Mucosa of rectum (tissue), 2 donors: Measurements from ENCODE around the gene RIMS1.

Experiments
- H3K27ac ChIP-seq, 2 donors: one replicate each; pipeline ENCODE4 v1.7.0; 2013; ENCODE audit warnings: inconsistent platforms in 2 of 2, low read depth in 2 of 2, low read length in 2 of 2
- H3K27me3 ChIP-seq, 2 donors: one replicate each; pipeline ENCODE4 v1.7.0; 2013; ENCODE audit warnings: low read length in 2 of 2; ENCODE audit not compliant: control insufficient read depth in 2 of 2, insufficient read depth in 2 of 2
- H3K36me3 ChIP-seq, 2 donors: one replicate each; pipeline ENCODE4 v1.7.0; 2013; ENCODE audit warnings: low read length in 2 of 2; ENCODE audit not compliant: control insufficient read depth in 2 of 2, insufficient read depth in 2 of 2
- H3K4me1 ChIP-seq, 2 donors: one replicate each; pipeline ENCODE4 v1.7.0; 2013; ENCODE audit warnings: low read length in 2 of 2, mild to moderate bottlenecking in 1 of 2; ENCODE audit not compliant: control insufficient read depth in 2 of 2, insufficient read depth in 2 of 2
- H3K4me3 ChIP-seq, 2 donors: one replicate each; pipeline ENCODE4 v1.7.0; 2013; ENCODE audit warnings: low read length in 2 of 2
- H3K9ac ChIP-seq, 2 donors: one replicate each; pipeline ENCODE4 v1.7.0; 2013; ENCODE audit warnings: low read length in 2 of 2, low read depth in 1 of 2, mild to moderate bottlenecking in 1 of 2
- H3K9me3 ChIP-seq, 2 donors: one replicate each; pipeline ENCODE4 v1.7.0; 2013; ENCODE audit warnings: low read length in 2 of 2; ENCODE audit not compliant: control insufficient read depth in 2 of 2
- donor health status: healthy.
- donor health status: Normal muscosa, but diverticular disease.

Gene RIMS1

DNA sequence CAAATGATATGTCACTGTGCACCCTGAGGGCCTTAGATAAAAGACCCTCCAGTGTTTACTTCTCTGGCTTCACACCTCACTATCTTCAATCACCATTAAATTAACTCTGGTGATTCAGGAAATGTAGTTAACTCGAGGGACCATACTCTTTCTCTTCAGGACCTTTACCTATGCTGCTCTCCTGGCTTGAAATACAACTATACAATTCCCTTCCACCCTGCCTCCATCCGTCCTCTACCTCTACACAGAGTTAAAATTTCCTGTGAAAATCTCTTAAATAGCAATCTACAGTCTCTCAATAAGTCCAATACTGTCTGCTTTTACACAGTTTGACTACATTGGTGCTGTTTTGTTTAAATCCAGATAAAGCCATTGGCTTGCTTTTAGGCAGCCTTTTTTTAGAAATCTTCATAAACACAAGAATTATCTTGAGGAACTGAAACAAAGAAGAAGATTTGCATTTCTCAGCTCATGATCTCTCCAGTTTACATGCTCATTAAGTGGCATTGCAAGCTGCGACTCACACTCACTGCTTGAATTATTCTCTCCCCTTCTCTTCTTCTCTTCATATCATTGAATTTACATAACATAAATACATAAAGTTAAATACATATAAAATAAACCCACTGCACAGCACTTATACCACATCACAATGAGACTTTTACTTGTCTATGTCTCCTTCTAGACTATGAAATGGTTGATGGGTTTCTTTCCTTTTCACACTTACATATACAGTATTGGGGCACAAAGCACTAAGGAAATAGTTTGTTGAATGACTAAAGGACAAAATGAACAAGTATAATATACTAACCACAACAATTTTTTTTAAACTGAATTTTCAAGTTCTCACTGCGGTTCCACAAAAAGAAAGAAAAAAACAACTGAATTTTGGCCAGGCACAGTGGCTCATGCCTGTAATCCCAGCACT lies 496.5 kb downstream of the RIMS1 start:
- H3K9me3 ChIP-seq: no peaks in the 10 kb centered on the region
- H3K27ac ChIP-seq: peak overlapping the region in 1 of 2 donors; percentile 20
- no peaks in the 10 kb centered on the region for H3K4me1 ChIP-seq
- no peaks in the 10 kb centered on the region for H3K27me3 ChIP-seq
- H3K36me3 ChIP-seq: no peaks in the 10 kb centered on the region
- H3K9ac ChIP-seq: no peak overlapping the region
- no peak overlapping the region for H3K4me3 ChIP-seq

DNA sequence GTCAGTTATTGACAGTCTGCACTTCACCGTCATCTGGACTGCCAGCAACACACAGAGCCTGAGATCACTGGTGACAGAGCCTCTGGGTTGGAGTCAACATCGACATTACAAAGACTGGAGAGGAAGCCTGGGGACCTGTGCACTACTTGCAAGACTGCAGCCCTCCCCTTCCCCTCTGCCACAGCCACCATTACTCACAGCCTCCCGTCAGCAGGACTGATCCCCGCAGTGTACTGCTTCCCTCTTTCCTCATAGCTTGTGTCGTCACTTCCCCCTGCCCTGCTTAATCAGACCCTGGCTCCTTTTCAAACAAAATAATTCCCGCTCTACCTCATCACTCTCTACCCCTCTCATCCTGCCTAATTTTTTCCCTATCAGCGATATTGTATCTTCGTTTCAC lies 500.0 kb downstream of the RIMS1 start:
- no peak overlapping the region for H3K27ac ChIP-seq
- no peaks in the 10 kb centered on the region for H3K9me3 ChIP-seq
- H3K4me3 ChIP-seq: no peak overlapping the region
- no peaks in the 10 kb centered on the region for H3K4me1 ChIP-seq
- H3K36me3 ChIP-seq: no peaks in the 10 kb centered on the region
- H3K27me3 ChIP-seq: no peaks in the 10 kb centered on the region
- H3K9ac ChIP-seq: no peak overlapping the region

DNA sequence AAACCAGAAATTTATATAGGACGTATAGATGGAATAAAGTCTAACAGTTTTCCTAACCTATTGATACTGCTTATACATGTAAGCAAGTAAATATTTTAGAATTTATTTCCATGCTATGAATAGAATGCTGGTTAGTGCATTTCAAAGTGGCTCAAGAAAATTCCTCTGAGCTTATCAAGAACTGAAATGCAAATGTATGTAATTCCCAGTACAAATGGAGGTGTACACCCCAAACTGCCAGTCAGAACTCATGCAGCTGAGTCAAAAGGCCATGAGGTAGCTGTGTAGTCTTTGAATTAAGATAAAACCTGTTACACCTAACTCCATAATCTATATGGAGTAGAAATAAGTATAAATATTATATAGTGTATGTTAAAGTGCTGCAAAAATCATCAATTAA lies 503.3 kb downstream of the RIMS1 start:
- Histone ChIP-seq H3K9me3 (no peaks in the 10 kb centered on the region), H3K4me3 (no peak overlapping the region), H3K36me3 (no peaks in the 10 kb centered on the region), H3K27ac (no peak overlapping the region), H3K9ac (no peak overlapping the region), H3K27me3 (no peaks in the 10 kb centered on the region), H3K4me1 (no peaks in the 10 kb centered on the region)

- H3K4me1 ChIP-seq: no peaks in the 10 kb centered on the region
- H3K9me3 ChIP-seq: no peaks in the 10 kb centered on the region
- no peaks in the 10 kb centered on the region for H3K36me3 ChIP-seq
- no peak overlapping the region for H3K4me3 ChIP-seq
- no peaks in the 10 kb centered on the region for H3K27me3 ChIP-seq
- no peak overlapping the region for H3K9ac ChIP-seq
- no peak overlapping the region for H3K27ac ChIP-seq
Observed at GRCh38 chr6:72390548-72390947, 504.2 kb downstream of the RIMS1 start.

DNA sequence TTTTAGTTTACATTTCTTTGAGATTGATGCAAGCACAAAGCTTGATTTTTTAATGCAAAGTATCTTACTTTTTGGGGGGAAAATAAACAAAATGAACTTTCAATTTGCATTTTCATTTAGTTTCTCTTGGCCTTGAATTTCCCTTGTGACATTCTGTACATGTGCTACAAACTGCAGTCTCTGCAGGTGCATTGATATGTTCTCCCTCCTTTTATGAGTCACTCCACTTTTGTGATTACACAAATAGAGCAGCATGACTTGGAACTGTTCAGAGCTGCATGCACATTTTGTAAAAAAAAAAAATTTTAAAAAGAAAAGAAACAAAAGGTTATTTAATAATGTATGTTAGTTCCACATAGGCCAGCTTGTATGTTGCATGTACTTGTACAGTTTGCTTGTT lies 515.5 kb downstream of the RIMS1 start:
- Histone ChIP-seq H3K9me3 (no peaks in the 10 kb centered on the region), H3K9ac (no peak overlapping the region), H3K4me3 (no peak overlapping the region)

DNA sequence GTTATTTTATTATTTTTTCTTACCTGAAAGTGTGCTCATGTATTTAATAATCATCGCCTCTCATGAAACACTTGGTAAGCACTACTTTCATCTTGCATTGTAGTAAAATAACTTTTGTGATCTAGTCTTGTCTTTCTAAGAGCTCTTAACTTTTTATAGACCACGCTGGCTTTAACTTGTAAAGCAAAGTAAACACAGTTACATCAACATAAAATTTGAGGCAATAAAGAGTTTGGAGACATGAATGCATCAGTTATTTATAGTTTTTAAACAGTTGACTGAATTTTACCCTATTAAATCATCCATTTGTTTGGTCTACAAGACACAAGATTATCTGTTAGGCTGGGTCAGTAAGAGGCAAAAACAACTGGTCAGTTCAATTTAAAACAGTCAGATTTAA lies 517.1 kb downstream of the RIMS1 start:
- Histone ChIP-seq H3K36me3 (no peaks in the 10 kb centered on the region), H3K27ac (no peak overlapping the region), H3K9me3 (no peaks in the 10 kb centered on the region), H3K9ac (no peak overlapping the region), H3K4me3 (no peak overlapping the region), H3K27me3 (no peaks in the 10 kb centered on the region), H3K4me1 (no peaks in the 10 kb centered on the region)

More for the DNA sequence above, 515.5 kb downstream of the RIMS1 start:
- Histone ChIP-seq H3K27me3 (no peaks in the 10 kb centered on the region), H3K27ac (no peak overlapping the region), H3K36me3 (no peaks in the 10 kb centered on the region), H3K4me1 (no peaks in the 10 kb centered on the region)

DNA sequence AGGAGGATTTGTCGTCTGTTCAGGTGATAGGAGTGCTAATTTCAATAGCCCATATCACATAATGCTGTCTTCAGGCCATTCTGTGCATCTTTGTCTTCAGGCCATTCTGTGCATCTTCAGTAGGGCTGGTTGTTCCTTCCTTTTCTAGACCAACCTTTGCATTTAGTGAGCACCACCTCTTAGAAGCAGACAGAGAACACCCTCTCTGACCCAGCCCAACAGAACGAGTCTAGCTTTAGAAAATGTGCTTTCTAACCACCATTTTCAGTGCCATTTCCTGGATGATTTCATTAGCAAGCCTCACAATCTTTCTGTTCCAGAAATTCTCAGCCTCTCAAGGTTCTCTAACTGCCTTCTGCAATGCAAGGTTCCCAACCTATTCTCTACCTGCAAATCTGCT lies 520.2 kb downstream of the RIMS1 start:
- Histone ChIP-seq H3K4me1 (no peaks in the 10 kb centered on the region), H3K27ac (no peak overlapping the region), H3K27me3 (no peaks in the 10 kb centered on the region), H3K4me3 (no peak overlapping the region), H3K9ac (no peak overlapping the region), H3K36me3 (no peaks in the 10 kb centered on the region), H3K9me3 (no peaks in the 10 kb centered on the region)

GRCh38 chr6:72410769-72411168 lies 524.4 kb downstream of the RIMS1 start:
- H3K27ac ChIP-seq: no peak overlapping the region
- no peak overlapping the region for H3K9ac ChIP-seq
- H3K4me1 ChIP-seq: no peaks in the 10 kb centered on the region
- no peak overlapping the region for H3K4me3 ChIP-seq
- H3K27me3 ChIP-seq: no peaks in the 10 kb centered on the region
- no peaks in the 10 kb centered on the region for H3K36me3 ChIP-seq
- no peaks in the 10 kb centered on the region for H3K9me3 ChIP-seq

- Histone ChIP-seq H3K9me3 (no peaks in the 10 kb centered on the region), H3K27me3 (no peaks in the 10 kb centered on the region), H3K4me1 (no peaks in the 10 kb centered on the region), H3K9ac (no peak overlapping the region), H3K4me3 (no peak overlapping the region), H3K27ac (no peak overlapping the region), H3K36me3 (no peaks in the 10 kb centered on the region)
Observed at GRCh38 chr6:72411872-72412708, 525.7 kb downstream of the RIMS1 start.

GRCh38 chr6:72412709-72413044 lies 526.3 kb downstream of the RIMS1 start:
- Histone ChIP-seq H3K36me3 (no peaks in the 10 kb centered on the region), H3K9me3 (no peaks in the 10 kb centered on the region), H3K4me1 (no peaks in the 10 kb centered on the region), H3K27me3 (no peaks in the 10 kb centered on the region), H3K9ac (no peak overlapping the region), H3K27ac (no peak overlapping the region), H3K4me3 (no peak overlapping the region)
